ENCODE data around the gene NINJ1. TPM values are rescaled to one million over a fixed set of nuclear protein-coding genes. Genes with fewer than 3 reads are reported as not detected.

The NINJ1 gene
- polyA plus RNA-seq, 1 of the 3 experiments (the other 2 are of a cell fraction): 31.7 TPM

- TF ChIP-seq CTCF (IDR thresholded peaks at IDR 0.05) (peak; percentile 37), NFIC (IDR thresholded peaks at IDR 0.05; ENCODE audit: borderline replicate concordance) (peak; percentile 98), TAF1 (IDR thresholded peaks at IDR 0.05; ENCODE audit: borderline replicate concordance, low read depth, low read length) (no peak), MAX (IDR thresholded peaks at IDR 0.05; ENCODE audit: low read depth) (peak; percentile 97), RCOR1 (IDR thresholded peaks at IDR 0.05; ENCODE audit: low read length) (no peak), GATA2 (CRISPR knock-in tag; IDR thresholded peaks at IDR 0.05) (no peak), CHD2 (IDR thresholded peaks at IDR 0.05; ENCODE audit: low read length, partially characterized antibody) (no peak), FOXJ3 (CRISPR knock-in tag; IDR thresholded peaks at IDR 0.05) (no peak), USF2 (IDR thresholded peaks at IDR 0.05; ENCODE audit: borderline replicate concordance, low read depth, low read length) (no peak), JUND (IDR thresholded peaks at IDR 0.05) (peak; percentile 55; the same call in 1 of the 2 replicates), RFX5 (IDR thresholded peaks at IDR 0.05; ENCODE audit: low read length) (no peak), YY1 (IDR thresholded peaks at IDR 0.05; ENCODE audit: low read depth) (no peak), TEAD4 (IDR thresholded peaks at IDR 0.05; ENCODE audit: borderline replicate concordance, insufficient read depth) (0 out of 2 replicates have a peak, but pooled peaks have one; percentile 56), TCF12 (IDR thresholded peaks at IDR 0.05) (peak; percentile 82), ELF1 (IDR thresholded peaks at IDR 0.05) (no peak; the same call in 1 of the 2 replicates), REST (IDR thresholded peaks at IDR 0.05; ENCODE audit: low read depth, low read length) (no peak; the same call in 1 of the 2 replicates), MEF2A (IDR thresholded peaks at IDR 0.05; ENCODE audit: borderline replicate concordance, low read depth) (no peak)
- TF ChIP-seq, protein P1, sequence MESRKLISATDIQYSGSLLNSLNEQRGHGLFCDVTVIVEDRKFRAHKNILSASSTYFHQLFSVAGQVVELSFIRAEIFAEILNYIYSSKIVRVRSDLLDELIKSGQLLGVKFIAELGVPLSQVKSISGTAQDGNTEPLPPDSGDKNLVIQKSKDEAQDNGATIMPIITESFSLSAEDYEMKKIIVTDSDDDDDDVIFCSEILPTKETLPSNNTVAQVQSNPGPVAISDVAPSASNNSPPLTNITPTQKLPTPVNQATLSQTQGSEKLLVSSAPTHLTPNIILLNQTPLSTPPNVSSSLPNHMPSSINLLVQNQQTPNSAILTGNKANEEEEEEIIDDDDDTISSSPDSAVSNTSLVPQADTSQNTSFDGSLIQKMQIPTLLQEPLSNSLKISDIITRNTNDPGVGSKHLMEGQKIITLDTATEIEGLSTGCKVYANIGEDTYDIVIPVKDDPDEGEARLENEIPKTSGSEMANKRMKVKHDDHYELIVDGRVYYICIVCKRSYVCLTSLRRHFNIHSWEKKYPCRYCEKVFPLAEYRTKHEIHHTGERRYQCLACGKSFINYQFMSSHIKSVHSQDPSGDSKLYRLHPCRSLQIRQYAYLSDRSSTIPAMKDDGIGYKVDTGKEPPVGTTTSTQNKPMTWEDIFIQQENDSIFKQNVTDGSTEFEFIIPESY (IDR thresholded peaks at IDR 0.05; ENCODE audit: borderline replicate concordance, low read depth): no peak
- TF ChIP-seq, protein P2, sequence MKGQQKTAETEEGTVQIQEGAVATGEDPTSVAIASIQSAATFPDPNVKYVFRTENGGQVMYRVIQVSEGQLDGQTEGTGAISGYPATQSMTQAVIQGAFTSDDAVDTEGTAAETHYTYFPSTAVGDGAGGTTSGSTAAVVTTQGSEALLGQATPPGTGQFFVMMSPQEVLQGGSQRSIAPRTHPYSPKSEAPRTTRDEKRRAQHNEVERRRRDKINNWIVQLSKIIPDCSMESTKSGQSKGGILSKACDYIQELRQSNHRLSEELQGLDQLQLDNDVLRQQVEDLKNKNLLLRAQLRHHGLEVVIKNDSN (IDR thresholded peaks at IDR 0.05; ENCODE audit: borderline replicate concordance, low read depth): no peak
These were observed 13.9 kb downstream of the NINJ1 start (continued) for GRCh38 chr9:93119953-93120845.

Measured in SK-N-SH (cell line).